GM20000 (cell line): ENCODE data around the gene PARD3.

Experiments
- DNase-seq: peaks from one replicate; pipeline ENCODE4 v3.0.0; 2012; ENCODE audit warnings: low spot score
- CTCF ChIP-seq: IDR thresholded peaks from 2 replicates; pipeline ENCODE4 v1.5.1; 2012; ENCODE audit warnings: mild to moderate bottlenecking, control low read depth; ENCODE audit errors: extremely low read depth, missing control alignments

The PARD3 gene

GRCh38 chr10:34526186-34526585 is 288.9 kb downstream of the PARD3 start:
- DNase-seq = no peak
- TF ChIP-seq CTCF = no peak

- no peak for TF ChIP-seq CTCF
- DNase-seq = no peak
These were observed 290.6 kb downstream of the PARD3 start for GRCh38 chr10:34524369-34525091.

GRCh38 chr10:34523017-34523767 is 291.9 kb downstream of the PARD3 start:
- no peak for TF ChIP-seq CTCF
- DNase-seq = no peak

- peak; percentile 33 for TF ChIP-seq CTCF
- DNase-seq = peak; percentile 32
These were observed 292.6 kb downstream of the PARD3 start for GRCh38 chr10:34522546-34522945.

- no peak for TF ChIP-seq CTCF
- DNase-seq = no peak
These were observed 294.6 kb downstream of the PARD3 start for GRCh38 chr10:34520510-34520909.

- DNase-seq = no peak
These were observed 295.0 kb downstream of the PARD3 start for GRCh38 chr10:34520084-34520483.

More at GRCh38 chr10:34520084-34520483, 295.0 kb downstream of the PARD3 start:
- TF ChIP-seq CTCF = no peak
